HG03139 (cell line): ENCODE data around the gene CLPTM1L.

Experiments used
- ATAC-seq: cut with Tn5 transposase; IDR thresholded peaks from one replicate; pipeline ENCODE4 v1.9.1; 2021; ENCODE audit not compliant: unreplicated experiment

The CLPTM1L gene

GRCh38 chr5:1344975-1345838, at the start of gene CLPTM1L:
Gene CLPTM1L (minus strand): TSS chr5:1345099. CDS start chr5:1344841, 258 bp downstream.
- ATAC-seq = peak; percentile 72

- no peak for ATAC-seq
Observed at GRCh38 chr5:1393571-1394501, 48.9 kb upstream of the CLPTM1L start.

- ATAC-seq = no peak
Observed at GRCh38 chr5:1392801-1393565, 48.1 kb upstream of the CLPTM1L start.

GRCh38 chr5:1392261-1392660, 47.4 kb upstream of the CLPTM1L start:
- no peak for ATAC-seq

- ATAC-seq = no peak
Observed at GRCh38 chr5:1391691-1392090, 46.8 kb upstream of the CLPTM1L start.

- ATAC-seq = no peak
Observed at GRCh38 chr5:1390861-1391600, 46.1 kb upstream of the CLPTM1L start.

GRCh38 chr5:1390333-1390732, 45.4 kb upstream of the CLPTM1L start:
- no peak for ATAC-seq

- no peak for ATAC-seq
Observed at GRCh38 chr5:1388383-1388967, 43.6 kb upstream of the CLPTM1L start.

GRCh38 chr5:1387876-1388275, 43.0 kb upstream of the CLPTM1L start:
- ATAC-seq = no peak

GRCh38 chr5:1387059-1387755, 42.3 kb upstream of the CLPTM1L start:
- no peak for ATAC-seq

GRCh38 chr5:1386274-1386717, 41.4 kb upstream of the CLPTM1L start:
- ATAC-seq = peak; percentile 43

GRCh38 chr5:1385395-1386273, 40.7 kb upstream of the CLPTM1L start:
- ATAC-seq = peak; percentile 79

- ATAC-seq = no peak
Observed at GRCh38 chr5:1384521-1384920, 39.6 kb upstream of the CLPTM1L start.

- ATAC-seq = no peak
Observed at GRCh38 chr5:1383886-1384401, 39.0 kb upstream of the CLPTM1L start.

- no peak for ATAC-seq
Observed at GRCh38 chr5:1383344-1383743, 38.4 kb upstream of the CLPTM1L start.

GRCh38 chr5:1382248-1382700, 37.4 kb upstream of the CLPTM1L start:
- ATAC-seq = no peak

GRCh38 chr5:1381370-1382247, 36.7 kb upstream of the CLPTM1L start:
- ATAC-seq = no peak
